Stomach (tissue), 4 donors: Measurements from ENCODE around the gene KLF17.

ENCODE experiments used
- EP300 ChIP-seq: sonication (generic); formaldehyde crosslinking; IDR thresholded peaks from one replicate; pipeline ENCODE4 v1.6.1; 2017; ENCODE audit warnings: antibody characterized with exemption
- POLR2A ChIP-seq, 4 donors: fragments of 450-650 bp; IDR thresholded peaks; one replicate each; pipeline ENCODE4 v1.6.1; 2016; ENCODE audit warnings: antibody characterized with exemption in 4 of 4, control low read depth in 2 of 4, mild to moderate bottlenecking in 1 of 4, moderate library complexity in 1 of 4
- POLR2AphosphoS5 ChIP-seq, 3 donors: sonication (generic); formaldehyde crosslinking; IDR thresholded peaks; one replicate each; pipeline ENCODE4 v1.6.1; 2016; ENCODE audit warnings: antibody characterized with exemption in 3 of 3
- TF ChIP-seq, protein P1 (sequence below), 7 experiments: fragments of 450-650 bp in 4 of 7; fragments of 200-600 bp in 3 of 7; sonication (generic) in 3 of 7; IDR thresholded peaks; one replicate each; pipeline ENCODE4 v1.5.1; 2016 to 2019; ENCODE audit warnings: antibody characterized with exemption in 7 of 7, control low read depth in 2 of 7, mild to moderate bottlenecking in 1 of 7

DNA sequence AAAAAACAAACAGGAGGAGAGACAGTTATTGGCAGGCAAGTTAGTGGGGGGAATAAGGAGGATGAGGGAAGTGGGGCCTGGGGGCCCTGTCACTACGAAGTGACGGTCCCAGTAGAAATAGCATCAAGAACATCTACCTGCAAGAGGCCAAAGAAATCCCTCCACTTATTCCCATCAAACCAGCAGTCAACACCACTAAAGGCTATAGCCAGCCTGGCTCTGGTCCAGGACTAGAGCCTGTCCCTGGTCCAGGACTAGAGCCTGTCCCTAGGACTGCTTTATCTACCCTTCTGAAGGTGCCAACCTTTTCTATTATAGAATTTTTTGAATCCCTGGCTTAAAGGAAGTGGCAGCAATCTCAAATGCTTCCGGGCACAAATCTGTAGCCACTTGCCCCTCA is 19.6 kb downstream of the KLF17 start:
- TF ChIP-seq, protein P1, sequence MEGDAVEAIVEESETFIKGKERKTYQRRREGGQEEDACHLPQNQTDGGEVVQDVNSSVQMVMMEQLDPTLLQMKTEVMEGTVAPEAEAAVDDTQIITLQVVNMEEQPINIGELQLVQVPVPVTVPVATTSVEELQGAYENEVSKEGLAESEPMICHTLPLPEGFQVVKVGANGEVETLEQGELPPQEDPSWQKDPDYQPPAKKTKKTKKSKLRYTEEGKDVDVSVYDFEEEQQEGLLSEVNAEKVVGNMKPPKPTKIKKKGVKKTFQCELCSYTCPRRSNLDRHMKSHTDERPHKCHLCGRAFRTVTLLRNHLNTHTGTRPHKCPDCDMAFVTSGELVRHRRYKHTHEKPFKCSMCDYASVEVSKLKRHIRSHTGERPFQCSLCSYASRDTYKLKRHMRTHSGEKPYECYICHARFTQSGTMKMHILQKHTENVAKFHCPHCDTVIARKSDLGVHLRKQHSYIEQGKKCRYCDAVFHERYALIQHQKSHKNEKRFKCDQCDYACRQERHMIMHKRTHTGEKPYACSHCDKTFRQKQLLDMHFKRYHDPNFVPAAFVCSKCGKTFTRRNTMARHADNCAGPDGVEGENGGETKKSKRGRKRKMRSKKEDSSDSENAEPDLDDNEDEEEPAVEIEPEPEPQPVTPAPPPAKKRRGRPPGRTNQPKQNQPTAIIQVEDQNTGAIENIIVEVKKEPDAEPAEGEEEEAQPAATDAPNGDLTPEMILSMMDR (IDR thresholded peaks at IDR 0.05), result no peak
- TF ChIP-seq POLR2A (IDR thresholded peaks at IDR 0.05), result no peak
- no peak for TF ChIP-seq EP300
- no peak for TF ChIP-seq POLR2AphosphoS5 (IDR thresholded peaks at IDR 0.05)
